PC-3 (cell line): ENCODE measurements around the gene HDAC8. TPM values are rescaled to one million over a fixed set of nuclear protein-coding genes. Genes with fewer than 3 reads are reported as not detected.

Experiments used
- ATAC-seq: fragments of 200-7000 bp; cut with Tn5 transposase; 2 replicates; pipeline ENCODE4 v1.9.1; 2020; ENCODE audit warnings: mild to moderate bottlenecking, moderate library complexity
- BruUV-seq: library from RNA; stranded (reverse); fragments of 400-500 nt; replicated peaks from 2 replicates; lab custom pipeline; 2021; lab: Mats Ljungman, UMichigan
- CTCF ChIA-PET: fragments of 300-600 bp; sonication (Branson Sonifier 250); formaldehyde crosslinking; loops from one replicate; lab custom pipeline; 2022; ENCODE audit warnings: antibody characterized with exemption; lab: Charles Lee
- POLR2A ChIA-PET: fragments of 300-600 bp; sonication (Branson Sonifier 250); formaldehyde crosslinking; loops from one replicate; lab custom pipeline; 2022; ENCODE audit warnings: antibody characterized with exemption; ENCODE audit not compliant: unreplicated experiment; lab: Charles Lee
- DNase-seq: peaks from one replicate; pipeline ENCODE4 v3.0.0-alpha.2; 2015
- H2AFZ ChIP-seq: fragments of 300-600 bp; sonication (generic); 2 replicates; pipeline ENCODE4 v1.6.0; 2016; ENCODE audit warnings: antibody characterized with exemption, low read length
- H3F3A ChIP-seq: fragments of 300-600 bp; sonication (generic); one replicate; pipeline ENCODE4 v1.6.0; 2017; ENCODE audit warnings: antibody characterized with exemption, low read length, control low read depth, mild to moderate bottlenecking; ENCODE audit not compliant: unreplicated experiment
- H3K27ac ChIP-seq: fragments of 300-600 bp; sonication (generic); 2 replicates; pipeline ENCODE4 v1.5.1; 2016; ENCODE audit warnings: mild to moderate bottlenecking, low read length
- H3K27me3 ChIP-seq: fragments of 300-600 bp; sonication (generic); 2 replicates; pipeline ENCODE4 v1.6.1; 2016; ENCODE audit warnings: low read length, mixed read lengths
- H3K36me3 ChIP-seq: fragments of 300-600 bp; sonication (generic); 2 replicates; pipeline ENCODE4 v1.6.1; 2016; ENCODE audit warnings: low read depth, mixed run types, low read length, mixed read lengths
- H3K4me1 ChIP-seq: fragments of 300-600 bp; sonication (generic); 2 replicates; pipeline ENCODE4 v1.5.1; 2016; ENCODE audit warnings: low read length; ENCODE audit not compliant: insufficient read depth
- H3K4me2 ChIP-seq: fragments of 300-600 bp; sonication (generic); 2 replicates; pipeline ENCODE4 v1.6.0; 2016; ENCODE audit warnings: low read length
- H3K4me3 ChIP-seq: fragments of 300-600 bp; sonication (generic); 2 replicates; pipeline ENCODE4 v1.5.1; 2016; ENCODE audit warnings: mild to moderate bottlenecking, low read length, mixed read lengths
- H3K79me2 ChIP-seq: fragments of 300-600 bp; sonication (generic); 2 replicates; pipeline ENCODE4 v1.6.1; 2017; ENCODE audit warnings: low read length, mixed read lengths
- H3K9ac ChIP-seq: fragments of 300-600 bp; sonication (generic); 2 replicates; pipeline ENCODE4 v1.6.0; 2016; ENCODE audit warnings: mild to moderate bottlenecking, low read length
- H3K9me2 ChIP-seq: fragments of 300-600 bp; sonication (generic); replicated peaks from 2 replicates; pipeline ENCODE4 v1.6.1; 2016; ENCODE audit warnings: mixed run types, low read length, mixed read lengths
- H3K9me3 ChIP-seq: fragments of 300-600 bp; sonication (generic); 2 replicates; pipeline ENCODE4 v1.6.1; 2016; ENCODE audit warnings: low read length, mixed read lengths
- H4K20me1 ChIP-seq: fragments of 300-600 bp; sonication (generic); 2 replicates; pipeline ENCODE4 v1.6.1; 2016; ENCODE audit warnings: low read length, mixed read lengths
- CTCF ChIP-seq: fragments of 300-600 bp; sonication (generic); conservative IDR thresholded peaks from 2 replicates; pipeline ENCODE4 v1.5.1; 2017; ENCODE audit warnings: antibody characterized with exemption, low read depth, mild to moderate bottlenecking, low read length
- EZH2 ChIP-seq: fragments of 300-600 bp; sonication (generic); IDR thresholded peaks from one replicate; pipeline ENCODE4 v1.6.1; 2017; ENCODE audit warnings: antibody characterized with exemption, mild to moderate bottlenecking, low read length; ENCODE audit not compliant: unreplicated experiment
- EZH2phosphoT487 ChIP-seq: fragments of 300-600 bp; sonication (generic); IDR thresholded peaks from 2 replicates; pipeline ENCODE4 v1.6.1; 2018; ENCODE audit warnings: mild to moderate bottlenecking, antibody characterized with exemption, low read length, borderline replicate concordance
- intact Hi-C: fragments of 100-400 bp; cut with micrococcal nuclease; formaldehyde crosslinking; loops from 2 replicates; pipeline ENCODE4 v1.9.0; 2023
- total RNA-seq: library from RNA; depleted of rRNA; stranded (reverse); fragments of >200 nt; gene quantifications from 2 replicates; pipeline ENCODE4 v1.2.3, GENCODE V29; 2014

Gene HDAC8
- total RNA-seq, 1 experiment from 2014 or later, result 40.5 TPM

- Histone ChIP-seq H3K4me2 (no peak overlapping the region), H3K4me1 (no peaks in the 10 kb centered on the region), H3K27ac (no peak overlapping the region), H4K20me1 (no peaks in the 10 kb centered on the region), H2AFZ (no peak overlapping the region), H3K79me2 (no peaks in the 10 kb centered on the region), H3K9me3 (no peaks in the 10 kb centered on the region), H3K27me3 (no peaks in the 10 kb centered on the region), H3K4me3 (no peak overlapping the region), H3F3A (no peaks in the 10 kb centered on the region), H3K36me3 (no peaks in the 10 kb centered on the region), H3K9ac (no peak overlapping the region), H3K9me2 (no peaks in the 10 kb centered on the region)
- ChIA-PET CTCF (no interaction called here), POLR2A (no interaction called here)
- no peak for TF ChIP-seq EZH2
- TF ChIP-seq CTCF, result no peak
- no peak for TF ChIP-seq EZH2phosphoT487
- intact Hi-C loops, result no loop called here
- no TSS peak for BruUV-seq
- DNase-seq (no peak), ATAC-seq (no peak)
These were observed 256.1 kb downstream of the HDAC8 start for GRCh38 chrX:72316408-72317110.

GRCh38 chrX:72314881-72315280 is 257.8 kb downstream of the HDAC8 start:
- no peaks in the 10 kb centered on the region for H3K27me3 ChIP-seq
- H4K20me1 ChIP-seq, result no peaks in the 10 kb centered on the region
- CTCF ChIA-PET, result no interaction called here
- H3K36me3 ChIP-seq, result no peaks in the 10 kb centered on the region
- no peaks in the 10 kb centered on the region for H3K9me2 ChIP-seq
- H3K4me3 ChIP-seq, result no peak overlapping the region
- BruUV-seq, result no TSS peak
- H3K27ac ChIP-seq, result no peak overlapping the region
- H2AFZ ChIP-seq, result no peak overlapping the region
- H3K9ac ChIP-seq, result no peak overlapping the region
- TF ChIP-seq EZH2, result no peak
- H3K9me3 ChIP-seq, result no peaks in the 10 kb centered on the region
- no peak for ATAC-seq
- intact Hi-C loops, result no loop called here
- no peaks in the 10 kb centered on the region for H3K79me2 ChIP-seq
- POLR2A ChIA-PET, result no interaction called here
- H3K4me2 ChIP-seq, result no peak overlapping the region
- H3K4me1 ChIP-seq, result no peaks in the 10 kb centered on the region
- DNase-seq, result no peak
- H3F3A ChIP-seq, result no peaks in the 10 kb centered on the region

- Histone ChIP-seq H3K9me3 (no peaks in the 10 kb centered on the region), H3K27ac (no peak overlapping the region), H3F3A (no peaks in the 10 kb centered on the region), H4K20me1 (no peaks in the 10 kb centered on the region), H3K9ac (no peak overlapping the region), H3K4me2 (no peak overlapping the region), H3K4me1 (peaks cover 3% of the 10 kb centered on the region), H2AFZ (no peak overlapping the region), H3K79me2 (no peaks in the 10 kb centered on the region), H3K27me3 (no peaks in the 10 kb centered on the region), H3K36me3 (no peaks in the 10 kb centered on the region), H3K9me2 (no peaks in the 10 kb centered on the region), H3K4me3 (no peak overlapping the region)
- POLR2A ChIA-PET, result no interaction called here
- intact Hi-C loops, result no loop called here
- no TSS peak for BruUV-seq
- DNase-seq (no peak), ATAC-seq (no peak)
- CTCF ChIA-PET, result no interaction called here
- TF ChIP-seq CTCF (no peak), EZH2phosphoT487 (no peak), EZH2 (no peak)
These were observed 258.7 kb downstream of the HDAC8 start for GRCh38 chrX:72313707-72314641.
